ENCODE results near the gene TMEM117.

GRCh38 chr12:44015333-44015941 is 179.6 kb downstream of the TMEM117 start:
- peak; percentile 32 to 52 (median 44) for TF ChIP-seq CTCF (IDR thresholded peaks at IDR 0.05)
- no peak for TF ChIP-seq POLR2A (IDR thresholded peaks at IDR 0.05)

Measured in tibial nerve (tissue), 3 donors.